Measurements from ENCODE around the gene MRPS12. TPM values are rescaled to one million over a fixed set of nuclear protein-coding genes. Genes with fewer than 3 reads are reported as not detected.

MRPS12 gene
- total and polyA plus RNA-seq, 2 of the 13 experiments (the other 11 are each of a cell fraction or from before 2014, with no cell fraction given): 27.5 to 54.8 TPM

GRCh38 chr19:38894968-38895367 lies 35.8 kb upstream of the MRPS12 start (continued):
- no peak for TF ChIP-seq NFE2L2 (IDR thresholded peaks at IDR 0.05; ENCODE audit: low read length)
- TF ChIP-seq BCL6 (CRISPR knock-in tag; IDR thresholded peaks at IDR 0.05): no peak
- no peak for TF ChIP-seq ZNF768 (CRISPR knock-in tag; IDR thresholded peaks at IDR 0.05)
- no peak for TF ChIP-seq ZNF263 (CRISPR knock-in tag; IDR thresholded peaks at IDR 0.05)

- in situ Hi-C loops (cut with HindIII; ENCODE audit: extremely low pct_ligation_motif_present, low pct_unique_long_range_greater_than_20kb): no loop called here
- Histone ChIP-seq H3K4me1 (ENCODE audit: insufficient read depth, low read length) (peaks cover 27% of the 10 kb centered on the region), H3K36me3 (replicated peaks in 1 of 2; ENCODE audit: control insufficient read depth in 1 of 2, insufficient read depth in 2 of 2, low read length in 2 of 2) (no peaks in the 10 kb centered on the region), H3K79me2 (ENCODE audit: insufficient read depth, low read length) (peaks cover 1% of the 10 kb centered on the region), H3K9ac (ENCODE audit: insufficient read depth, low read depth, low read length) (peak overlapping the region; percentile 74), H2AFZ (ENCODE audit: low read length) (no peak overlapping the region), H3K4me3 (replicated peaks in 1 of 3; ENCODE audit: insufficient read depth in 1 of 3, low read depth in 2 of 3, low read length in 3 of 3) (peak overlapping the region; percentile 55 to 83 (median 76)), H3K9me3 (ENCODE audit: low read length) (no peaks in the 10 kb centered on the region), H3K27me3 (ENCODE audit: control insufficient read depth in 1 of 2, insufficient read depth in 2 of 2, low read length in 2 of 2) (no peaks in the 10 kb centered on the region; a peak in 1 of 5 replicates), H3K27ac (ENCODE audit: extremely low read length, insufficient read depth, low read length) (peak overlapping the region; percentile 27), H4K20me1 (ENCODE audit: insufficient read depth, low read length) (no peaks in the 10 kb centered on the region), H3K4me2 (ENCODE audit: low read depth, low read length) (peak overlapping the region; percentile 94)
- 4% methylated on average over 12 of the region's 25 CpGs for WGBS (ENCODE audit: low lambda C conversion rate)
- ChIA-PET POLR2A (no interaction called here), CTCF (ENCODE audit: low intra/inter-chr PET ratio, low total read pairs) (no interaction called here)
- BruUV-seq (replicated peaks): no TSS peak
- no peak for DNase-seq (ENCODE audit: low spot score)
- peak; percentile 3; the same call in 2 of the 3 replicates for ATAC-seq
- intact Hi-C loops (cut with micrococcal nuclease; ENCODE audit: unreplicated experiment): loop anchor here (2.0 kb wide), 1 partner anchor 48 kb away; no protein-coding TSS in a partner anchor
- TF ChIP-seq ZNF230 (CRISPR knock-in tag; IDR thresholded peaks at IDR 0.05) (no peak), HMG20A (CRISPR knock-in tag; IDR thresholded peaks at IDR 0.05; ENCODE audit: borderline replicate concordance) (no peak), SMAD1 (CRISPR knock-in tag; IDR thresholded peaks at IDR 0.05; ENCODE audit: borderline replicate concordance, low read depth) (0 out of 2 replicates have a peak, but pooled peaks have one; percentile 18), ZNF674 (CRISPR knock-in tag; IDR thresholded peaks at IDR 0.05; ENCODE audit: low read depth) (0 out of 2 replicates have a peak, but pooled peaks have one; percentile 38), ELF3 (CRISPR knock-in tag; IDR thresholded peaks at IDR 0.05) (no peak), FOXA1 (IDR thresholded peaks at IDR 0.05) (no peak), FOXA1 (CRISPR knock-in tag; IDR thresholded peaks at IDR 0.05) (no peak), RORA (CRISPR knock-in tag; IDR thresholded peaks at IDR 0.05) (no peak), SP1 (IDR thresholded peaks at IDR 0.05) (no peak), SP1 (CRISPR knock-in tag; IDR thresholded peaks at IDR 0.05) (peak; percentile 13; the same call in 1 of the 2 replicates), CHCHD3 (CRISPR knock-in tag; IDR thresholded peaks at IDR 0.05) (peak; percentile 53; the same call in 1 of the 2 replicates), EED (CRISPR knock-in tag; IDR thresholded peaks at IDR 0.05) (peak; percentile 79; the same call in 1 of the 2 replicates), MTERF4 (CRISPR knock-in tag; IDR thresholded peaks at IDR 0.05) (peak; percentile 11; the same call in 1 of the 2 replicates), ZFP41 (CRISPR knock-in tag; IDR thresholded peaks at IDR 0.05; ENCODE audit: borderline replicate concordance) (no peak), TEAD3 (CRISPR knock-in tag; optimal IDR thresholded peaks at IDR 0.05; ENCODE audit: borderline replicate concordance) (peak; percentile 9), ZNF747 (CRISPR knock-in tag; IDR thresholded peaks at IDR 0.05; ENCODE audit: borderline replicate concordance) (0 out of 2 replicates have a peak, but pooled peaks have one; percentile 69), SIN3A (IDR thresholded peaks at IDR 0.05; ENCODE audit: borderline replicate concordance, low read depth, low read length) (0 out of 2 replicates have a peak, but pooled peaks have one; percentile 20), ZNF772 (CRISPR knock-in tag; IDR thresholded peaks at IDR 0.05) (0 out of 2 replicates have a peak, but pooled peaks have one; percentile 11)
- FAIRE-seq: no peak
These were observed 31.8 kb upstream of the MRPS12 start for GRCh38 chr19:38898788-38899446.
